ENCODE results near the gene FTO.

DNA sequence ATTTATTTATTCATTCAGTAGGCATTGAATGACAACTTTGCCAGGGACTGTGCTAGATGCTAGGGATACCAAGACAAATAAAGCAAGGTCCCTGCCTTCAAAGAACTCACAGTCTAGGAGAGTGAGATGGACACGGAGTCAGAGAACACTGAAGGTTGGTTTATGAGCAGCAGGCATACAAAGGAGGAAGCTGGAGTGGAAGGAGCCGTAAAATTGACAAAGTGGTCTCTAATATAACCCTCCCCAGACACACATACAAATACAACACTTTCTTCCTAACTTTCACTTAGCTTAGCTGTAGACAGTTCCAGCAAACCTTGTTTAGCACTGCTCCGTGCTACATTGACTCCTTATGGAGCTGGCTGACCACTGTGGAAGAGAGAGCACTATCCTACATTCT lies 353.0 kb downstream of the FTO start:
- no peak for TF ChIP-seq POLR2A (IDR thresholded peaks at IDR 0.05)
- TF ChIP-seq, protein P1, sequence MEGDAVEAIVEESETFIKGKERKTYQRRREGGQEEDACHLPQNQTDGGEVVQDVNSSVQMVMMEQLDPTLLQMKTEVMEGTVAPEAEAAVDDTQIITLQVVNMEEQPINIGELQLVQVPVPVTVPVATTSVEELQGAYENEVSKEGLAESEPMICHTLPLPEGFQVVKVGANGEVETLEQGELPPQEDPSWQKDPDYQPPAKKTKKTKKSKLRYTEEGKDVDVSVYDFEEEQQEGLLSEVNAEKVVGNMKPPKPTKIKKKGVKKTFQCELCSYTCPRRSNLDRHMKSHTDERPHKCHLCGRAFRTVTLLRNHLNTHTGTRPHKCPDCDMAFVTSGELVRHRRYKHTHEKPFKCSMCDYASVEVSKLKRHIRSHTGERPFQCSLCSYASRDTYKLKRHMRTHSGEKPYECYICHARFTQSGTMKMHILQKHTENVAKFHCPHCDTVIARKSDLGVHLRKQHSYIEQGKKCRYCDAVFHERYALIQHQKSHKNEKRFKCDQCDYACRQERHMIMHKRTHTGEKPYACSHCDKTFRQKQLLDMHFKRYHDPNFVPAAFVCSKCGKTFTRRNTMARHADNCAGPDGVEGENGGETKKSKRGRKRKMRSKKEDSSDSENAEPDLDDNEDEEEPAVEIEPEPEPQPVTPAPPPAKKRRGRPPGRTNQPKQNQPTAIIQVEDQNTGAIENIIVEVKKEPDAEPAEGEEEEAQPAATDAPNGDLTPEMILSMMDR (IDR thresholded peaks at IDR 0.05): no peak
- no peak for TF ChIP-seq POLR2AphosphoS5 (IDR thresholded peaks at IDR 0.05; ENCODE audit: insufficient read depth in 1 of 2, low read depth in 1 of 2)
